Endothelial cell (in vitro differentiated cells): ENCODE measurements around the gene MGST3. TPM values are rescaled to one million over a fixed set of nuclear protein-coding genes. Genes with fewer than 3 reads are reported as not detected.
"Not testable (repeated sequence)": the region's sequence is repeated elsewhere in the genome, so short reads cannot be mapped to it uniquely, and the experiment has no call there.

Experiments used
- DNase-seq: peaks from one replicate; pipeline ENCODE4 v3.0.0; 2021; ENCODE audit warnings: low spot score
- H3K27ac Mint-ChIP-seq: one replicate; pipeline ENCODE4 v1.8.0; 2021; ENCODE audit warnings: mixed read lengths, inconsistent platforms; ENCODE audit not compliant: unreplicated experiment
- H3K27me3 Mint-ChIP-seq: one replicate; pipeline ENCODE4 v1.8.0; 2021; ENCODE audit warnings: mild to moderate bottlenecking, moderate library complexity, mixed read lengths, inconsistent platforms; ENCODE audit not compliant: unreplicated experiment
- H3K36me3 Mint-ChIP-seq: one replicate; pipeline ENCODE4 v1.8.0; 2021; ENCODE audit warnings: mild to moderate bottlenecking, low read depth, mixed read lengths, inconsistent platforms; ENCODE audit not compliant: unreplicated experiment
- H3K4me1 Mint-ChIP-seq: one replicate; pipeline ENCODE4 v1.8.0; 2021; ENCODE audit warnings: mild to moderate bottlenecking, mixed read lengths, inconsistent platforms; ENCODE audit not compliant: unreplicated experiment
- H3K4me3 Mint-ChIP-seq: one replicate; pipeline ENCODE4 v1.8.0; 2021; ENCODE audit warnings: mild to moderate bottlenecking, mixed read lengths, inconsistent platforms; ENCODE audit not compliant: unreplicated experiment
- H3K9me3 Mint-ChIP-seq: one replicate; pipeline ENCODE4 v1.8.0; 2021; ENCODE audit warnings: mixed read lengths, inconsistent platforms; ENCODE audit not compliant: unreplicated experiment
- CTCF ChIP-seq: fragments of 200-600 bp; sonication (generic); IDR thresholded peaks from one replicate; pipeline ENCODE4 v1.5.0; 2021; ENCODE audit warnings: antibody characterized with exemption; ENCODE audit not compliant: unreplicated experiment
- total RNA-seq: library from RNA; stranded (reverse); fragmentation: NEBNext Ultra II Directional; extraction: Animal tissue kit (Norgen Biotek cat#: 25700); gene quantifications from one replicate; pipeline ENCODE4 v1.2.1, GENCODE V29; 2021; ENCODE audit not compliant: unreplicated experiment

The MGST3 gene
- total RNA-seq, 1 donor from 2014 or later, result 156 TPM

- Mint-ChIP-seq H3K4me1 (peaks cover 9% of the 10 kb centered on the region), H3K27me3 (no peaks in the 10 kb centered on the region), H3K9me3 (no peaks in the 10 kb centered on the region), H3K36me3 (peaks cover 4% of the 10 kb centered on the region), H3K27ac (no peak overlapping the region), H3K4me3 (no peak overlapping the region)
- no peak for DNase-seq
- TF ChIP-seq CTCF, result no peak
These were observed 16.5 kb downstream of the MGST3 start for GRCh38 chr1:165647517-165647916.

- no peak overlapping the region for H3K27ac Mint-ChIP-seq
- no peaks in the 10 kb centered on the region for H3K27me3 Mint-ChIP-seq
- no peak for DNase-seq
- no peaks in the 10 kb centered on the region for H3K9me3 Mint-ChIP-seq
- no peak overlapping the region for H3K4me3 Mint-ChIP-seq
- no peak for TF ChIP-seq CTCF
- H3K4me1 Mint-ChIP-seq, result peaks cover 9% of the 10 kb centered on the region
- peaks cover 5% of the 10 kb centered on the region for H3K36me3 Mint-ChIP-seq
These were observed 16.9 kb downstream of the MGST3 start for GRCh38 chr1:165647970-165648369.

- H3K4me1 Mint-ChIP-seq, result peaks cover 9% of the 10 kb centered on the region
- H3K9me3 Mint-ChIP-seq, result no peaks in the 10 kb centered on the region
- H3K27ac Mint-ChIP-seq, result no peak overlapping the region
- H3K4me3 Mint-ChIP-seq, result no peak overlapping the region
- peaks cover 14% of the 10 kb centered on the region for H3K36me3 Mint-ChIP-seq
- H3K27me3 Mint-ChIP-seq, result no peaks in the 10 kb centered on the region
- no peak for DNase-seq
- no peak for TF ChIP-seq CTCF
These were observed 18.0 kb downstream of the MGST3 start for GRCh38 chr1:165648919-165649572.

- Mint-ChIP-seq H3K4me1 (peaks cover 9% of the 10 kb centered on the region), H3K27ac (no peak overlapping the region), H3K36me3 (peaks cover 16% of the 10 kb centered on the region), H3K4me3 (no peak overlapping the region), H3K9me3 (no peaks in the 10 kb centered on the region), H3K27me3 (no peaks in the 10 kb centered on the region)
- no peak for TF ChIP-seq CTCF
- DNase-seq, result no peak
These were observed 20.1 kb downstream of the MGST3 start for GRCh38 chr1:165650981-165651625.

GRCh38 chr1:165658766-165659580, 27.9 kb downstream of the MGST3 start:
- H3K4me3 Mint-ChIP-seq, H3K9me3 Mint-ChIP-seq, H3K27ac Mint-ChIP-seq, H3K27me3 Mint-ChIP-seq, DNase-seq, H3K4me1 Mint-ChIP-seq: not testable (repeated sequence)
- peaks cover 24% of the 10 kb centered on the region for H3K36me3 Mint-ChIP-seq
